ENCODE measurements around the gene AZIN2. TPM values are rescaled to one million over a fixed set of nuclear protein-coding genes. Genes with fewer than 3 reads are reported as not detected.
"Not testable (repeated sequence)": the region's sequence is repeated elsewhere in the genome, so short reads cannot be mapped to it uniquely, and the experiment has no call there.

The AZIN2 gene
- total and polyA plus RNA-seq, 4 donors: 0.68 to 2.6 (median 0.74) TPM

DNA sequence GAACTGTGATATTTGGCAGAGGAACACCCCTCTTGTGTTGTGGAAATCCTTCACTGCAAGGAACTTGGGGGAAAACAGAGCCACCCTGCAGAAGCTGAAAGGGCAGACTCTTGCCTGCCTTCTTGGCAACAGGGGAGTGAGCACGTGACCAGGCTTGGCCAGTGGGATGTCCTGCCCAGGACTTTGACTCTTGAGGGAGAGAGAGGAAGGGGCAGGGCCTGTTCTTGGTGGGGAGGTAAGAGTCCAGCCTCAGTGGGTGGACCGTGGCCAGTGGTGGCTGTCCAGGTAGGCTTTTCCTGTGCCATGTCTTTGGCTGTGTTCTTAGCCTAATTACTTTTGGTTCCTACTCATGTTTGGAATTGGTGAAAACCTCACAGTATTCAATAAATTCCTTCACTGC lies 35.7 kb upstream of the AZIN2 start:
- DNase-seq (ENCODE audit: low spot score): no peak
- WGBS: 16% methylated on average over 2 of the region's 2 CpGs
- H3K27me3 ChIP-seq (ENCODE audit: control insufficient read depth in 4 of 4, insufficient read depth in 4 of 4, low read length in 3 of 4): no peaks in the 10 kb centered on the region
- no peaks in the 10 kb centered on the region for H3K36me3 ChIP-seq (ENCODE audit: control insufficient read depth in 4 of 4, insufficient read depth in 3 of 4, low read depth in 1 of 4, low read length in 3 of 4)
- no peaks in the 10 kb centered on the region for H3K9me3 ChIP-seq (ENCODE audit: control insufficient read depth in 4 of 4, low read length in 3 of 4)
- no peak overlapping the region for H3K4me3 ChIP-seq (ENCODE audit: low read depth in 1 of 3, low read length in 3 of 3)
- H3K9ac ChIP-seq (ENCODE audit: low read depth in 1 of 2, low read length in 2 of 2): no peak overlapping the region
- H3K27ac ChIP-seq (ENCODE audit: low read depth in 1 of 2, low read length in 2 of 2): no peak overlapping the region
- peaks cover 0 to 11% (median 2%) of the 10 kb centered on the region in 4 donors for H3K4me1 ChIP-seq (ENCODE audit: control insufficient read depth in 4 of 4, insufficient read depth in 4 of 4, low read length in 3 of 4)
- TF ChIP-seq TAF1 (conservative IDR thresholded peaks at IDR 0.05) (no peak), FOXA2 (IDR thresholded peaks at IDR 0.05) (no peak), YY1 (IDR thresholded peaks at IDR 0.05) (no peak), HNF4A (conservative IDR thresholded peaks at IDR 0.05) (peak; percentile 85 to 88), RXRA (IDR thresholded peaks at IDR 0.05) (peak; percentile 21 to 52), GABPA (IDR thresholded peaks at IDR 0.05 in 1 of 2, conservative IDR thresholded peaks at IDR 0.05 in 1 of 2) (peak in 1 of 2 donors; percentile 25), RAD21 (IDR thresholded peaks at IDR 0.05) (peak in 1 of 2 donors; percentile 7), SP1 (IDR thresholded peaks at IDR 0.05) (peak; percentile 67), HNF4G (IDR thresholded peaks at IDR 0.05) (peak; percentile 75)
- TF ChIP-seq, protein P1, sequence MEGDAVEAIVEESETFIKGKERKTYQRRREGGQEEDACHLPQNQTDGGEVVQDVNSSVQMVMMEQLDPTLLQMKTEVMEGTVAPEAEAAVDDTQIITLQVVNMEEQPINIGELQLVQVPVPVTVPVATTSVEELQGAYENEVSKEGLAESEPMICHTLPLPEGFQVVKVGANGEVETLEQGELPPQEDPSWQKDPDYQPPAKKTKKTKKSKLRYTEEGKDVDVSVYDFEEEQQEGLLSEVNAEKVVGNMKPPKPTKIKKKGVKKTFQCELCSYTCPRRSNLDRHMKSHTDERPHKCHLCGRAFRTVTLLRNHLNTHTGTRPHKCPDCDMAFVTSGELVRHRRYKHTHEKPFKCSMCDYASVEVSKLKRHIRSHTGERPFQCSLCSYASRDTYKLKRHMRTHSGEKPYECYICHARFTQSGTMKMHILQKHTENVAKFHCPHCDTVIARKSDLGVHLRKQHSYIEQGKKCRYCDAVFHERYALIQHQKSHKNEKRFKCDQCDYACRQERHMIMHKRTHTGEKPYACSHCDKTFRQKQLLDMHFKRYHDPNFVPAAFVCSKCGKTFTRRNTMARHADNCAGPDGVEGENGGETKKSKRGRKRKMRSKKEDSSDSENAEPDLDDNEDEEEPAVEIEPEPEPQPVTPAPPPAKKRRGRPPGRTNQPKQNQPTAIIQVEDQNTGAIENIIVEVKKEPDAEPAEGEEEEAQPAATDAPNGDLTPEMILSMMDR (IDR thresholded peaks at IDR 0.05; ENCODE audit: low read depth, low read length, missing input control): no peak

GRCh38 chr1:33045814-33046213 lies 35.1 kb upstream of the AZIN2 start:
- H3K4me1 ChIP-seq (ENCODE audit: control insufficient read depth in 4 of 4, insufficient read depth in 4 of 4, low read length in 3 of 4): peaks cover 0 to 11% (median 2%) of the 10 kb centered on the region in 4 donors
- no peaks in the 10 kb centered on the region for H3K27me3 ChIP-seq (ENCODE audit: control insufficient read depth in 4 of 4, insufficient read depth in 4 of 4, low read length in 3 of 4)
- H3K9ac ChIP-seq (ENCODE audit: low read depth in 1 of 2, low read length in 2 of 2): no peak overlapping the region
- H3K9me3 ChIP-seq (ENCODE audit: control insufficient read depth in 4 of 4, low read length in 3 of 4): no peaks in the 10 kb centered on the region
- TF ChIP-seq, protein P1 (IDR thresholded peaks at IDR 0.05; ENCODE audit: low read depth, low read length, missing input control): no peak
- TF ChIP-seq EGR1 (IDR thresholded peaks at IDR 0.05; ENCODE audit: low read depth in 2 of 2): no peak
- no peak for TF ChIP-seq SP1 (IDR thresholded peaks at IDR 0.05)
- TF ChIP-seq HNF4G (IDR thresholded peaks at IDR 0.05): no peak
- TF ChIP-seq, protein P2, sequence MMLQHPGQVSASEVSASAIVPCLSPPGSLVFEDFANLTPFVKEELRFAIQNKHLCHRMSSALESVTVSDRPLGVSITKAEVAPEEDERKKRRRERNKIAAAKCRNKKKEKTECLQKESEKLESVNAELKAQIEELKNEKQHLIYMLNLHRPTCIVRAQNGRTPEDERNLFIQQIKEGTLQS (IDR thresholded peaks at IDR 0.05): no peak
- no peak for TF ChIP-seq TAF1 (conservative IDR thresholded peaks at IDR 0.05)
- TF ChIP-seq FOXA2 (IDR thresholded peaks at IDR 0.05): no peak
- TF ChIP-seq MAX (IDR thresholded peaks at IDR 0.05): no peak
- no peak for TF ChIP-seq GABPA (IDR thresholded peaks at IDR 0.05 in 1 of 2, conservative IDR thresholded peaks at IDR 0.05 in 1 of 2)
- no peak for TF ChIP-seq FOXA1 (IDR thresholded peaks at IDR 0.05)
- TF ChIP-seq RAD21 (IDR thresholded peaks at IDR 0.05): no peak
- TF ChIP-seq HNF4A (conservative IDR thresholded peaks at IDR 0.05): no peak
- TF ChIP-seq RXRA (IDR thresholded peaks at IDR 0.05): no peak
- TF ChIP-seq JUND (IDR thresholded peaks at IDR 0.05): no peak
- TF ChIP-seq REST (IDR thresholded peaks at IDR 0.05): no peak
- H3K27ac ChIP-seq (ENCODE audit: low read depth in 1 of 2, low read length in 2 of 2): no peak overlapping the region
- WGBS: 81% methylated on average over 6 of the region's 6 CpGs
- DNase-seq (ENCODE audit: low spot score): no peak
- H3K4me3 ChIP-seq (ENCODE audit: low read depth in 1 of 3, low read length in 3 of 3): no peak overlapping the region
- H3K36me3 ChIP-seq (ENCODE audit: control insufficient read depth in 4 of 4, insufficient read depth in 3 of 4, low read depth in 1 of 4, low read length in 3 of 4): no peaks in the 10 kb centered on the region

- H3K36me3 ChIP-seq (ENCODE audit: control insufficient read depth in 4 of 4, insufficient read depth in 3 of 4, low read depth in 1 of 4, low read length in 3 of 4); H3K9me3 ChIP-seq (ENCODE audit: control insufficient read depth in 4 of 4, low read length in 3 of 4); H3K27me3 ChIP-seq (ENCODE audit: control insufficient read depth in 4 of 4, insufficient read depth in 4 of 4, low read length in 3 of 4); H3K4me3 ChIP-seq (ENCODE audit: low read depth in 1 of 3, low read length in 3 of 3); H3K27ac ChIP-seq (ENCODE audit: low read depth in 1 of 2, low read length in 2 of 2); DNase-seq (ENCODE audit: low spot score); H3K9ac ChIP-seq (ENCODE audit: low read depth in 1 of 2, low read length in 2 of 2): not testable (repeated sequence)
- WGBS: 88% methylated on average over 4 of the region's 4 CpGs
- H3K4me1 ChIP-seq (ENCODE audit: control insufficient read depth in 4 of 4, insufficient read depth in 4 of 4, low read length in 3 of 4): peaks cover 0 to 11% (median 2%) of the 10 kb centered on the region in 4 donors
Observed at GRCh38 chr1:33046234-33046633, 34.7 kb upstream of the AZIN2 start.

All from liver (tissue), 9 donors.